Measurements from ENCODE around the gene CIB1.

DNA sequence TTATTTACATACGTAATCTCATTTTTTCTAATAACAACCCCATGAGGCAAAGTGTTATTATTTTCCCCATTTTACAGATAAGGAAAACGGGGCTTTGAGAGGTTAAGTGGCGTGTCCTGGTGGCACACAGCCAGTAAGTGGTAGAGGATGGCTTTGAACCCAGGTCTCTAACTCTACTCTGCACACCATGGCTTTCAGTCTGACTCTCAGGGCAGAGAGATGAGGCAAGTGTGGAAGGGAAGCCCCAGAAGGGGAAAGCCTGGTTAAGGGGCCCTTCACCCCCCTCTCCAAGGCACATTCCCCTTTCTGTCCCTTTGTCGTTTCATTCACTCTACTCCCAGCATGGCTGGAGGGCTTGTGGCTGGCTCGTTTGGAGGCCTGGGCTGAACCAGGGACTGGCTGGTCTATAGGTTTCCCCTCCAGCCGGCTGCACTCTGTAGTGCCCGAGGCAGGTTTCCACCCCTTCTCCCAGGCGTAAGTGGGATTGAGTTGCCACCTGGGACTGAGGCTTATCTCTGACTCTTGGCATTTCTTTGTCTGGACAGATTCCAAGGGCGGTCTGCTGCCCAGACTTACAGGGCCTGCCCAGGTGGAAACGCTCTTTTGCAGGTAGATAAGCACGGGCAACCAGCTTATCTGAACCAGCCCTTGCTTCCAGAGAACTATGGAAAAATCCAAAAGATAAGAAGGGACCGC, 20.5 kb downstream of the CIB1 start:
- TF ChIP-seq, protein P1, sequence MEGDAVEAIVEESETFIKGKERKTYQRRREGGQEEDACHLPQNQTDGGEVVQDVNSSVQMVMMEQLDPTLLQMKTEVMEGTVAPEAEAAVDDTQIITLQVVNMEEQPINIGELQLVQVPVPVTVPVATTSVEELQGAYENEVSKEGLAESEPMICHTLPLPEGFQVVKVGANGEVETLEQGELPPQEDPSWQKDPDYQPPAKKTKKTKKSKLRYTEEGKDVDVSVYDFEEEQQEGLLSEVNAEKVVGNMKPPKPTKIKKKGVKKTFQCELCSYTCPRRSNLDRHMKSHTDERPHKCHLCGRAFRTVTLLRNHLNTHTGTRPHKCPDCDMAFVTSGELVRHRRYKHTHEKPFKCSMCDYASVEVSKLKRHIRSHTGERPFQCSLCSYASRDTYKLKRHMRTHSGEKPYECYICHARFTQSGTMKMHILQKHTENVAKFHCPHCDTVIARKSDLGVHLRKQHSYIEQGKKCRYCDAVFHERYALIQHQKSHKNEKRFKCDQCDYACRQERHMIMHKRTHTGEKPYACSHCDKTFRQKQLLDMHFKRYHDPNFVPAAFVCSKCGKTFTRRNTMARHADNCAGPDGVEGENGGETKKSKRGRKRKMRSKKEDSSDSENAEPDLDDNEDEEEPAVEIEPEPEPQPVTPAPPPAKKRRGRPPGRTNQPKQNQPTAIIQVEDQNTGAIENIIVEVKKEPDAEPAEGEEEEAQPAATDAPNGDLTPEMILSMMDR (IDR thresholded peaks at IDR 0.05) = no peak
- no peak for TF ChIP-seq POLR2AphosphoS5 (IDR thresholded peaks at IDR 0.05)

Measured in gastroesophageal sphincter (tissue), 3 donors.